Left ventricle myocardium inferior (tissue), 1 donor: ENCODE measurements around the gene ALAS1. TPM values are rescaled to one million over a fixed set of nuclear protein-coding genes. Genes with fewer than 3 reads are reported as not detected.

Experiments
- DNase-seq: peaks from one replicate; pipeline ENCODE4 v3.0.0-alpha.2; 2020
- H3K27ac ChIP-seq: fragments of 200-600 bp; replicated peaks from 2 replicates; pipeline ENCODE4 v1.8.0; 2021
- H3K27me3 ChIP-seq: fragments of 200-600 bp; 2 replicates; pipeline ENCODE4 v1.8.0; 2021; ENCODE audit warnings: low read depth
- H3K36me3 ChIP-seq: fragments of 200-600 bp; 2 replicates; pipeline ENCODE4 v1.8.0; 2021
- H3K4me1 ChIP-seq: fragments of 200-600 bp; 2 replicates; pipeline ENCODE4 v1.8.0; 2021
- H3K4me3 ChIP-seq: fragments of 200-600 bp; 2 replicates; pipeline ENCODE4 v1.8.0; 2021; ENCODE audit warnings: mild to moderate bottlenecking, moderate library complexity
- H3K9me3 ChIP-seq: fragments of 200-600 bp; replicated peaks from 2 replicates; pipeline ENCODE4 v1.8.0; 2021
- CTCF ChIP-seq: fragments of 200-600 bp; IDR thresholded peaks from 2 replicates; pipeline ENCODE4 v1.8.0; 2021; ENCODE audit warnings: antibody characterized with exemption, mild to moderate bottlenecking, borderline replicate concordance
- intact Hi-C: fragments of 100-400 bp; cut with micrococcal nuclease; formaldehyde crosslinking; loops from one replicate; pipeline ENCODE4 v1.11.0; 2022
- total RNA-seq: library from RNA; stranded (reverse); fragmentation: NEBNext Ultra II Directional; extraction: Animal tissue kit (Norgen Biotek cat#: 25700); gene quantifications from one replicate; pipeline ENCODE4 v1.2.1, GENCODE V29; 2021
- donor health status: DM: no; HTN: yes; CAD: no; lungs with severe emphysema.

Gene ALAS1
- total RNA-seq, 1 donor from 2014 or later, result 180 TPM

- intact Hi-C loops, result loop anchor here (10.0 kb wide), 1 partner anchor 61 kb away; no protein-coding TSS in a partner anchor
- H3K27me3 ChIP-seq, result no peaks in the 10 kb centered on the region
- no peak for TF ChIP-seq CTCF
- H3K27ac ChIP-seq, result peak overlapping the region; percentile 95
- H3K4me3 ChIP-seq, result peak overlapping the region; percentile 84
- no peak for DNase-seq
- H3K4me1 ChIP-seq, result peaks cover 19% of the 10 kb centered on the region
- H3K36me3 ChIP-seq, result no peaks in the 10 kb centered on the region
- H3K9me3 ChIP-seq, result no peaks in the 10 kb centered on the region
These were observed 44.4 kb upstream of the ALAS1 start for GRCh38 chr3:52153389-52154096.

GRCh38 chr3:52154135-52155094 lies 43.5 kb upstream of the ALAS1 start, which contains the start of gene POC1A:
Gene POC1A (minus strand): TSS chr3:52154423. CDS start chr3:52154372, 51 bp downstream.
- intact Hi-C loops, result loop anchor here (10.0 kb wide), 1 partner anchor 60 kb away; no protein-coding TSS in a partner anchor
- TF ChIP-seq CTCF, result peak; percentile 39
- peak; percentile 96 for DNase-seq
- H3K4me3 ChIP-seq, result peak within 1 kb of the TSS; percentile 84
- no peaks in the 10 kb centered on the region for H3K36me3 ChIP-seq
- H3K4me1 ChIP-seq, result peaks cover 19% of the 10 kb centered on the region
- peak within 1 kb of the TSS; percentile 95 for H3K27ac ChIP-seq
- H3K9me3 ChIP-seq, result no peaks in the 10 kb centered on the region
- H3K27me3 ChIP-seq, result no peaks in the 10 kb centered on the region

- no peak overlapping the region for H3K27ac ChIP-seq
- H3K27me3 ChIP-seq, result no peaks in the 10 kb centered on the region
- no peak overlapping the region for H3K4me3 ChIP-seq
- intact Hi-C loops, result loop anchor here (10.0 kb wide), 1 partner anchor 59 kb away; no protein-coding TSS in a partner anchor
- no peak for TF ChIP-seq CTCF
- no peaks in the 10 kb centered on the region for H3K9me3 ChIP-seq
- no peak for DNase-seq
- H3K36me3 ChIP-seq, result no peaks in the 10 kb centered on the region
- peaks cover 19% of the 10 kb centered on the region for H3K4me1 ChIP-seq
These were observed 42.0 kb upstream of the ALAS1 start for GRCh38 chr3:52155912-52156311.

DNA sequence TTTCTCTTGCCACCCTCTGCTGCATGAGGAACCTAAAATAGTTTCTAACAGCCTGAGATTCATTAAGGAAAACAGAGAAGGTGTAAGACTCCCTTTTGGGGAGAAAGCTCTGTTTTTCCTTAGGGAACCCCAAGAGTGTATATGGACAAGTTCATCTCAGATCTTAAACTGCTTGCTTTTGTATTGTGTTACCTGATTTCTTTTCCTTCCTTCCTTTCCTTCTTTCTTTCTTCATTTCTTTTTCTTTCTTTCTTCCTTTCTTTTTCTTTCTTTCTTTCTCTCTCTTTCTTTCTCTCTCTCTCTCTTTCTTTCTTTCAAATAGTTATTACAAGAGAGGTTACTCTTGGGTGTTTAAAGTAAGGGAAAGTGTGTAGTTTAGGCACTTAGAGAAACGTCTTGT lies 38.5 kb upstream of the ALAS1 start:
- Histone ChIP-seq H3K27me3 (no peaks in the 10 kb centered on the region), H3K4me1 (peaks cover 5% of the 10 kb centered on the region), H3K9me3 (no peaks in the 10 kb centered on the region), H3K27ac (no peak overlapping the region), H3K36me3 (no peaks in the 10 kb centered on the region), H3K4me3 (no peak overlapping the region)
- no peak for TF ChIP-seq CTCF
- no peak for DNase-seq
- intact Hi-C loops, result loop anchor here (10.0 kb wide), 1 partner anchor 55 kb away; no protein-coding TSS in a partner anchor

DNA sequence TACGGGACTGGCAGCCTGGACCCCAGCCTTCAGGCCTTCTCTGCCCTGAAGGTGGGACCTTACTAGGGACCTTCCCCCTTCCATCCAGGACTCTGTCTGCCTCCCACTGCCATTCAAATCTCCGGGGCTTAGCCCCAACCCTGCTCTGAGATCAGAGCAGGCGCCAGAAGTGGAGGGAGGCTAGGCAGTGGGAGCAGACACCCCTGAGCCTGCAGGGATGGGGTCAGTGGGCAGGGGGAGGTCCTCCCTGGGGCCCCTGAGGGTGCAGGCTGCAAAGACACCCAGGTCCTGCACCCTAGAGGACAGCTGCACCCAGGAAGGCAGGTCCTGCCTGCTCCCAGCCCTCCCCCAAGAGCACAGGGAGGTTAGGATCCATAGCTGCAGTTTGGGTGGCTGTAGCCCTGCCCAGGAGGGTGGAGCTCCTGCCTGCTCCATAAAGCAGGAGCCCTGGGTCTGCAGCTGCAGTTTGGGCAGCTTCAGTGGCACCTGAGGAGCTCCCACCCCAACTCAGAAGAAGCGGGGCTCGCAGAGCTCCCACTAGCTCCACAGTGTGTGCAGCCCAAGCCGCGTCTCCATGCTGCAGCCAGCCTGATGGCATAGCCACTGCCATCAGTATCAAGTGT lies 35.6 kb upstream of the ALAS1 start:
- no peaks in the 10 kb centered on the region for H3K9me3 ChIP-seq
- intact Hi-C loops, result no loop called here
- H3K4me1 ChIP-seq, result no peaks in the 10 kb centered on the region
- no peak for DNase-seq
- no peaks in the 10 kb centered on the region for H3K36me3 ChIP-seq
- no peaks in the 10 kb centered on the region for H3K27me3 ChIP-seq
- no peak for TF ChIP-seq CTCF
- no peak overlapping the region for H3K4me3 ChIP-seq
- H3K27ac ChIP-seq, result no peak overlapping the region
